Uterus (tissue), 2 donors: ENCODE results near the gene RSRC1.

Source experiments
- CTCF ChIP-seq, 4 experiments: fragments of 200-600 bp in 2 of 4; fragments of 450-650 bp in 2 of 4; sonication (generic) in 2 of 4; IDR thresholded peaks; one replicate each; pipeline ENCODE4 v1.5.1; 2016 to 2019; ENCODE audit warnings: antibody characterized with exemption in 4 of 4, mild to moderate bottlenecking in 2 of 4, moderate library complexity in 1 of 4
- POLR2A ChIP-seq, 2 donors: fragments of 450-650 bp; IDR thresholded peaks; one replicate each; pipeline ENCODE4 v1.6.1; 2016; ENCODE audit warnings: antibody characterized with exemption in 2 of 2, mild to moderate bottlenecking in 1 of 2, moderate library complexity in 1 of 2

GRCh38 chr3:158217992-158218391, 108.1 kb downstream of the RSRC1 start:
- TF ChIP-seq CTCF (IDR thresholded peaks at IDR 0.05) (no peak), POLR2A (IDR thresholded peaks at IDR 0.05) (no peak)
